DMS79 (cell line): ENCODE measurements around the gene SERPINB7.
"Not testable (repeated sequence)": the region's sequence is repeated elsewhere in the genome, so short reads cannot be mapped to it uniquely, and the experiment has no call there.

Experiments
- DNase-seq: peaks from one replicate; lab custom pipeline; 2025; lab: John Stamatoyannopoulos, UW

Gene SERPINB7

GRCh38 chr18:63775166-63775730 lies at the start of gene SERPINB7:
TSS of gene SERPINB7 (plus strand) at chr18:63775418. CDS start at chr18:63782373, 6,955 bp downstream.
- DNase-seq = no peak

- DNase-seq = peak; percentile 65
Measured at GRCh38 chr18:63725682-63726480, 49.3 kb upstream of the SERPINB7 start.

GRCh38 chr18:63730773-63731172 lies 44.4 kb upstream of the SERPINB7 start:
- peak; percentile 82 for DNase-seq

GRCh38 chr18:63731215-63731614 lies 44.0 kb upstream of the SERPINB7 start:
- DNase-seq = no peak

GRCh38 chr18:63736876-63737275 lies 38.3 kb upstream of the SERPINB7 start:
- DNase-seq = no peak

GRCh38 chr18:63741769-63742168 lies 33.4 kb upstream of the SERPINB7 start:
- DNase-seq = no peak

GRCh38 chr18:63747006-63747405 lies 28.2 kb upstream of the SERPINB7 start:
- no peak for DNase-seq

GRCh38 chr18:63749489-63749888 lies 25.7 kb upstream of the SERPINB7 start:
- DNase-seq = no peak

GRCh38 chr18:63752636-63753035 lies 22.6 kb upstream of the SERPINB7 start:
- no peak for DNase-seq

- no peak for DNase-seq
Measured at GRCh38 chr18:63753676-63754075, 21.5 kb upstream of the SERPINB7 start.

GRCh38 chr18:63757541-63757940 lies 17.7 kb upstream of the SERPINB7 start:
- no peak for DNase-seq

GRCh38 chr18:63758615-63759240 lies 16.5 kb upstream of the SERPINB7 start:
- DNase-seq = peak; percentile 97

GRCh38 chr18:63759786-63760185 lies 15.4 kb upstream of the SERPINB7 start:
- DNase-seq = not testable (repeated sequence)

- no peak for DNase-seq
Measured at GRCh38 chr18:63762518-63762917, 12.7 kb upstream of the SERPINB7 start.

- no peak for DNase-seq
Measured at GRCh38 chr18:63763831-63764600, 11.2 kb upstream of the SERPINB7 start.

GRCh38 chr18:63765837-63766236 lies 9.4 kb upstream of the SERPINB7 start:
- DNase-seq = no peak

- no peak for DNase-seq
Measured at GRCh38 chr18:63773551-63773950, 1.7 kb upstream of the SERPINB7 start.

GRCh38 chr18:63774511-63774910 lies 707 bp upstream of the SERPINB7 start:
- no peak for DNase-seq

- no peak for DNase-seq
Measured at GRCh38 chr18:63779386-63779785, 4.2 kb downstream of the SERPINB7 start.

- DNase-seq = no peak
Measured at GRCh38 chr18:63783394-63783793, 8.2 kb downstream of the SERPINB7 start.

- no peak for DNase-seq
Measured at GRCh38 chr18:63784787-63785452, 9.7 kb downstream of the SERPINB7 start.

GRCh38 chr18:63787673-63788072 lies 12.5 kb downstream of the SERPINB7 start:
- DNase-seq = no peak
